Measurements from ENCODE around the gene CSF1R.

GRCh38 chr5:150124111-150124557, 37.8 kb upstream of the CSF1R start:
- TF ChIP-seq CTCF (IDR thresholded peaks at IDR 0.05; ENCODE audit: low read depth, low read length, poor library complexity, severe bottlenecking) (no peak), EZH2phosphoT487 (IDR thresholded peaks at IDR 0.05; ENCODE audit: borderline replicate concordance, low read length) (no peak)

All from DOHH2 (cell line).